Keratinocyte (primary cell): ENCODE measurements around the gene ATAD1. TPM values are rescaled to one million over a fixed set of nuclear protein-coding genes. Genes with fewer than 3 reads are reported as not detected.
"Not testable (repeated sequence)": the region's sequence is repeated elsewhere in the genome, so short reads cannot be mapped to it uniquely, and the experiment has no call there.

Source experiments
- DNase-seq: peaks from one replicate; pipeline ENCODE4 v3.0.0-alpha.2; 2011; ENCODE audit warnings: low read depth, missing footprints, low spot score
- FAIRE-seq: peaks from 2 replicates; lab custom pipeline; 2011; peaks lifted over from hg19 to GRCh38; lab: Jason Lieb, UNC
- H2AFZ ChIP-seq: 2 replicates; pipeline ENCODE4 v1.6.0; 2012; ENCODE audit warnings: low read length, control low read depth, inconsistent platforms; ENCODE audit not compliant: control insufficient read depth
- H3K27ac ChIP-seq: 2 replicates; pipeline ENCODE4 v1.5.1; 2011; ENCODE audit warnings: low read length; ENCODE audit not compliant: control insufficient read depth, insufficient read depth
- H3K27me3 ChIP-seq: 3 replicates; pipeline ENCODE4 v1.6.0; 2011; ENCODE audit warnings: low read length; ENCODE audit not compliant: control insufficient read depth, insufficient read depth; ENCODE audit errors: extremely low read depth
- H3K36me3 ChIP-seq, 2 experiments: 2 replicates in 1 of 2; 3 replicates in 1 of 2; pipeline ENCODE4 v1.5.1; 2011; ENCODE audit warnings: low read length in 2 of 2, mild to moderate bottlenecking in 1 of 2; ENCODE audit not compliant: control insufficient read depth in 2 of 2, insufficient read depth in 2 of 2; ENCODE audit errors: extremely low read depth in 1 of 2
- H3K4me1 ChIP-seq: 3 replicates; pipeline ENCODE4 v1.5.1; 2011; ENCODE audit warnings: low read length; ENCODE audit not compliant: control insufficient read depth, insufficient read depth; ENCODE audit errors: extremely low read depth
- H3K4me2 ChIP-seq: 3 replicates; pipeline ENCODE4 v1.6.0; 2011; ENCODE audit warnings: low read depth, low read length; ENCODE audit not compliant: control insufficient read depth, insufficient read depth; ENCODE audit errors: extremely low read depth
- H3K4me3 ChIP-seq, 3 experiments: fragments of 200-600 bp in 1 of 3; sonication (generic) in 1 of 3; 2 replicates in 2 of 3; 3 replicates in 1 of 3; pipeline ENCODE4 v1.5.1; 2011 to 2016; ENCODE audit warnings: low read length in 3 of 3, mild to moderate bottlenecking in 3 of 3, control low read depth in 2 of 3, inconsistent platforms in 1 of 3, low read depth in 1 of 3, mixed read lengths in 1 of 3, mixed run types in 1 of 3, moderate library complexity in 1 of 3; ENCODE audit not compliant: control insufficient read depth in 2 of 3, insufficient read depth in 2 of 3; ENCODE audit errors: extremely low read depth in 1 of 3
- H3K79me2 ChIP-seq: 2 replicates; pipeline ENCODE4 v1.6.0; 2012; ENCODE audit warnings: low read length; ENCODE audit not compliant: control insufficient read depth, insufficient read depth
- H3K9ac ChIP-seq: 3 replicates; pipeline ENCODE4 v1.6.0; 2011; ENCODE audit warnings: low read length; ENCODE audit not compliant: control insufficient read depth, insufficient read depth; ENCODE audit errors: extremely low read depth
- H3K9me1 ChIP-seq: 3 replicates; pipeline ENCODE4 v1.6.0; 2011; ENCODE audit warnings: low read length; ENCODE audit not compliant: control insufficient read depth, insufficient read depth; ENCODE audit errors: extremely low read depth
- H3K9me3 ChIP-seq: 2 replicates; pipeline ENCODE4 v1.5.1; 2012; ENCODE audit warnings: low read depth, low read length; ENCODE audit not compliant: control insufficient read depth
- H4K20me1 ChIP-seq: 3 replicates; pipeline ENCODE4 v1.6.0; 2011; ENCODE audit warnings: low read length; ENCODE audit not compliant: control insufficient read depth, insufficient read depth; ENCODE audit errors: extremely low read depth
- CTCF ChIP-seq, 3 experiments: IDR thresholded peaks in 1 of 3; conservative IDR thresholded peaks in 1 of 3; optimal IDR thresholded peaks in 1 of 3; 2 replicates in 2 of 3; 3 replicates in 1 of 3; pipeline versions ENCODE3 to v1.5.1; 2011; ENCODE audit warnings: low read length in 3 of 3, mild to moderate bottlenecking in 3 of 3, moderate library complexity in 2 of 3, control low read depth in 1 of 3, inconsistent platforms in 1 of 3; ENCODE audit not compliant: insufficient read depth in 2 of 3; ENCODE audit errors: extremely low read depth in 1 of 3
- EZH2 ChIP-seq: IDR thresholded peaks from one replicate; pipeline ENCODE4 v1.6.1; 2012; ENCODE audit warnings: inconsistent platforms, mild to moderate bottlenecking, low read length, moderate library complexity
- dilution Hi-C: fragments of 300-500 bp; cut with MboI; formaldehyde crosslinking; loops from one replicate; pipeline ENCODE4 v1.7.0; 2020; ENCODE audit warnings: low sequenced_read_pairs; ENCODE audit not compliant: extremely low pct_ligation_motif_present
- polyA plus RNA-seq, 5 experiments: library from polyadenylated mRNA; depleted of rRNA in 3 of 5; stranded (reverse) in 3 of 5; stranded (forward) in 1 of 5; unstranded in 1 of 5; fragments of >200 nt; gene quantifications; 1 replicate in 1 of 5; 2 replicates in 3 of 5; 3 replicates in 1 of 5; pipeline versions ENCODE4 v1.2.1 to v1.2.3, GENCODE V29; 2011 to 2012; ENCODE audit warnings: missing spikeins in 2 of 5, low read depth in 1 of 5, low replicate concordance in 1 of 5

Gene ATAD1
- polyA plus RNA-seq, 1 donor (not counting 4 experiments of a cell fraction or from before 2014, with no cell fraction given) = 51.0 TPM

GRCh38 chr10:87746911-87747310 lies 71.1 kb downstream of the ATAD1 start:
- no peaks in the 10 kb centered on the region for H3K4me1 ChIP-seq
- FAIRE-seq (no peak), DNase-seq (no peak)
- H2AFZ ChIP-seq = no peak overlapping the region
- H3K36me3 ChIP-seq = no peaks in the 10 kb centered on the region
- no peaks in the 10 kb centered on the region for H3K27me3 ChIP-seq
- H4K20me1 ChIP-seq = no peaks in the 10 kb centered on the region
- H3K4me3 ChIP-seq = no peak overlapping the region
- no peaks in the 10 kb centered on the region for H3K79me2 ChIP-seq
- no peak overlapping the region for H3K9ac ChIP-seq
- H3K9me1 ChIP-seq = no peaks in the 10 kb centered on the region
- TF ChIP-seq EZH2 = no peak
- no peak for TF ChIP-seq CTCF (optimal IDR thresholded peaks at IDR 0.05 in 1 of 3, IDR thresholded peaks at IDR 0.05 in 1 of 3, conservative IDR thresholded peaks at IDR 0.05 in 1 of 3; ENCODE audit: extremely low read depth in 1 of 3, insufficient read depth in 2 of 3, low read length in 3 of 3)
- H3K27ac ChIP-seq = no peak overlapping the region
- no peak overlapping the region for H3K4me2 ChIP-seq
- H3K9me3 ChIP-seq = no peaks in the 10 kb centered on the region
- dilution Hi-C loops = no loop called here

GRCh38 chr10:87744606-87745005 lies 73.4 kb downstream of the ATAD1 start:
- no peak overlapping the region for H2AFZ ChIP-seq
- H3K4me1 ChIP-seq = peaks cover 7% of the 10 kb centered on the region
- TF ChIP-seq CTCF (optimal IDR thresholded peaks at IDR 0.05 in 1 of 3, IDR thresholded peaks at IDR 0.05 in 1 of 3, conservative IDR thresholded peaks at IDR 0.05 in 1 of 3; ENCODE audit: extremely low read depth in 1 of 3, insufficient read depth in 2 of 3, low read length in 3 of 3) = no peak
- TF ChIP-seq EZH2 = no peak
- DNase-seq (no peak), FAIRE-seq (no peak)
- H3K9me1 ChIP-seq = no peaks in the 10 kb centered on the region
- H4K20me1 ChIP-seq = no peaks in the 10 kb centered on the region
- dilution Hi-C loops = no loop called here
- no peaks in the 10 kb centered on the region for H3K79me2 ChIP-seq
- H3K36me3 ChIP-seq = no peaks in the 10 kb centered on the region
- H3K27ac ChIP-seq = no peak overlapping the region
- H3K9me3 ChIP-seq = no peaks in the 10 kb centered on the region
- H3K27me3 ChIP-seq = no peaks in the 10 kb centered on the region
- no peak overlapping the region for H3K9ac ChIP-seq
- H3K4me3 ChIP-seq = no peak overlapping the region
- no peak overlapping the region for H3K4me2 ChIP-seq

GRCh38 chr10:87742992-87743610 lies 74.9 kb downstream of the ATAD1 start:
- H2AFZ ChIP-seq, H4K20me1 ChIP-seq, H3K36me3 ChIP-seq, H3K79me2 ChIP-seq, dilution Hi-C loops, H3K4me2 ChIP-seq, H3K27ac ChIP-seq, DNase-seq, H3K27me3 ChIP-seq, H3K4me3 ChIP-seq, FAIRE-seq, H3K9me3 ChIP-seq, H3K9me1 ChIP-seq, H3K9ac ChIP-seq, H3K4me1 ChIP-seq: not testable (repeated sequence)
